Fibroblast of lung (primary cell): ENCODE measurements around the gene GIMAP8.

ENCODE experiments used
- EZH2 ChIP-seq: IDR thresholded peaks from 2 replicates; pipeline ENCODE4 v1.5.1; 2012; ENCODE audit warnings: low read length, control low read depth, mild to moderate bottlenecking; ENCODE audit errors: missing control alignments
- TF ChIP-seq, protein P1 (sequence below), 2 donors: IDR thresholded peaks in 1 of 2; conservative IDR thresholded peaks in 1 of 2; 1 replicate in 1 of 2; 2 replicates in 1 of 2; pipeline ENCODE4 v1.5.1; 2011 to 2012; ENCODE audit warnings: low read length in 2 of 2, control low read depth in 1 of 2, inconsistent platforms in 1 of 2, low read depth in 1 of 2, mild to moderate bottlenecking in 1 of 2

DNA sequence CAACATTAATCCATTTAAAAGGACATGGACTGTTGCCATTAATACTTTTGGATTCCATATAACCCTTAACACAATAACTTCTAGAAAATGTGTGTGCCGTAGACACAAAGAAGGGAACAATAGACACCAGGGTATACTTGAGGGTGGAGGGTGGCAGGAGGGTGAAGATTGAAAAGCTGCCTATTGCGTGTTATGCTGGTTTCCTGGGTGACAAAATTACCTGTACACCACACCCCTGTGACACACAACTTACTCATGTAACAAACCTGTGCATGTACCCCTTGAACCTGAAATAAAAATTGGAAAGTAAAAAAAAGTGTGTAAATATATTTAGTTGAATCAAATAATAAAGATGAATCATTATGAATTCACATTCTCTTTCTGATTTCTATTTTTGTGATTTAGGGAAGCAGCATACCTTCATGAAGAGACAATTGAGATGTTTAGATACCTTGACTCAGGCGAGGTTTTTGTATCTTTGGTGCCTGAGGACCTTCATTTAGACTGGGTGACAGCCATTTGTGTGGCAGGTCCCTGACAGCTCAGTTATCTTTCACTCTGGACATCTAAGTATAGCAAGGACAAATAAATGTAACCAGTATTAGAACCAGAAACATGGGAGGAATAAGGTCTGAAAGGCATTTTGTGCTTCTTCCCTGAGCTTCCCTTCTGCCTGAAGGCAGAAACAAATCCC, 28.7 kb downstream of the GIMAP8 start:
- TF ChIP-seq, protein P1, sequence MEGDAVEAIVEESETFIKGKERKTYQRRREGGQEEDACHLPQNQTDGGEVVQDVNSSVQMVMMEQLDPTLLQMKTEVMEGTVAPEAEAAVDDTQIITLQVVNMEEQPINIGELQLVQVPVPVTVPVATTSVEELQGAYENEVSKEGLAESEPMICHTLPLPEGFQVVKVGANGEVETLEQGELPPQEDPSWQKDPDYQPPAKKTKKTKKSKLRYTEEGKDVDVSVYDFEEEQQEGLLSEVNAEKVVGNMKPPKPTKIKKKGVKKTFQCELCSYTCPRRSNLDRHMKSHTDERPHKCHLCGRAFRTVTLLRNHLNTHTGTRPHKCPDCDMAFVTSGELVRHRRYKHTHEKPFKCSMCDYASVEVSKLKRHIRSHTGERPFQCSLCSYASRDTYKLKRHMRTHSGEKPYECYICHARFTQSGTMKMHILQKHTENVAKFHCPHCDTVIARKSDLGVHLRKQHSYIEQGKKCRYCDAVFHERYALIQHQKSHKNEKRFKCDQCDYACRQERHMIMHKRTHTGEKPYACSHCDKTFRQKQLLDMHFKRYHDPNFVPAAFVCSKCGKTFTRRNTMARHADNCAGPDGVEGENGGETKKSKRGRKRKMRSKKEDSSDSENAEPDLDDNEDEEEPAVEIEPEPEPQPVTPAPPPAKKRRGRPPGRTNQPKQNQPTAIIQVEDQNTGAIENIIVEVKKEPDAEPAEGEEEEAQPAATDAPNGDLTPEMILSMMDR (conservative IDR thresholded peaks at IDR 0.05 in 1 of 2, IDR thresholded peaks at IDR 0.05 in 1 of 2; ENCODE audit: low read depth in 1 of 2, low read length in 2 of 2): no peak
- no peak for TF ChIP-seq EZH2
